Ectodermal cell (in vitro differentiated cells): ENCODE data around the gene PRDX3.
"Not testable (repeated sequence)": the region's sequence is repeated elsewhere in the genome, so short reads cannot be mapped to it uniquely, and the experiment has no call there.

ENCODE experiments used
- H3K27ac ChIP-seq: 2 replicates; pipeline ENCODE4 v1.7.0; 2013; ENCODE audit warnings: mild to moderate bottlenecking, low read depth, low read length; ENCODE audit not compliant: insufficient read depth, poor library complexity, severe bottlenecking
- H3K27me3 ChIP-seq: 2 replicates; pipeline ENCODE4 v1.7.0; 2013; ENCODE audit warnings: mild to moderate bottlenecking, low read length; ENCODE audit not compliant: insufficient read depth, control insufficient read depth, poor library complexity, severe bottlenecking
- H3K36me3 ChIP-seq: one replicate; pipeline ENCODE4 v1.7.0; 2013; ENCODE audit warnings: low read length; ENCODE audit not compliant: control insufficient read depth, insufficient read depth
- H3K4me1 ChIP-seq: one replicate; pipeline ENCODE4 v1.7.0; 2013; ENCODE audit warnings: low read length; ENCODE audit not compliant: control insufficient read depth, insufficient read depth
- H3K4me3 ChIP-seq: 2 replicates; pipeline ENCODE4 v1.7.0; 2013; ENCODE audit warnings: low read depth, low read length, control low read depth; ENCODE audit not compliant: insufficient read depth
- H3K9me3 ChIP-seq: 2 replicates; pipeline ENCODE4 v1.7.0; 2013; ENCODE audit warnings: mild to moderate bottlenecking, low read length, moderate library complexity; ENCODE audit not compliant: control insufficient read depth
- WGBS, 2 experiments: methylation state at CpG; one replicate each; pipeline ENCODE4 v1.1.7; 2013; ENCODE audit warnings: missing lambda C conversion rate in 2 of 2; 5-methylcytosine and 5-hydroxymethylcytosine counted together

The PRDX3 gene

GRCh38 chr10:119140603-119141245 lies 37.9 kb downstream of the PRDX3 start:
- no peak overlapping the region for H3K4me3 ChIP-seq
- no peak overlapping the region for H3K27ac ChIP-seq
- 93 to 96% methylated on average over 20 of the region's 21 CpGs for WGBS, 2 experiments

GRCh38 chr10:119139464-119140067 lies 39.0 kb downstream of the PRDX3 start:
- no peak overlapping the region for H3K4me3 ChIP-seq
- no peaks in the 10 kb centered on the region for H3K4me1 ChIP-seq
- H3K27ac ChIP-seq = no peak overlapping the region
- no peaks in the 10 kb centered on the region for H3K27me3 ChIP-seq
- no peaks in the 10 kb centered on the region for H3K36me3 ChIP-seq
- no peaks in the 10 kb centered on the region for H3K9me3 ChIP-seq
- WGBS, 2 experiments = 90% methylated on average over 13 of the region's 13 CpGs

More at GRCh38 chr10:119140603-119141245, 37.9 kb downstream of the PRDX3 start:
- H3K27me3 ChIP-seq = no peaks in the 10 kb centered on the region
- no peaks in the 10 kb centered on the region for H3K4me1 ChIP-seq
- no peaks in the 10 kb centered on the region for H3K36me3 ChIP-seq
- no peaks in the 10 kb centered on the region for H3K9me3 ChIP-seq

GRCh38 chr10:119138346-119139306 lies 40.0 kb downstream of the PRDX3 start:
- H3K9me3 ChIP-seq = no peaks in the 10 kb centered on the region
- no peak overlapping the region for H3K4me3 ChIP-seq
- no peak overlapping the region for H3K27ac ChIP-seq
- peaks cover 5% of the 10 kb centered on the region for H3K36me3 ChIP-seq
- WGBS, 2 experiments = 94 to 95% methylated on average over 16 of the region's 16 CpGs
- H3K4me1 ChIP-seq = no peaks in the 10 kb centered on the region
- no peaks in the 10 kb centered on the region for H3K27me3 ChIP-seq

GRCh38 chr10:119137878-119138277 lies 40.7 kb downstream of the PRDX3 start:
- WGBS, 2 experiments = 78 to 83% methylated on average over 8 of the region's 8 CpGs
- H3K27me3 ChIP-seq = not testable (repeated sequence)

DNA sequence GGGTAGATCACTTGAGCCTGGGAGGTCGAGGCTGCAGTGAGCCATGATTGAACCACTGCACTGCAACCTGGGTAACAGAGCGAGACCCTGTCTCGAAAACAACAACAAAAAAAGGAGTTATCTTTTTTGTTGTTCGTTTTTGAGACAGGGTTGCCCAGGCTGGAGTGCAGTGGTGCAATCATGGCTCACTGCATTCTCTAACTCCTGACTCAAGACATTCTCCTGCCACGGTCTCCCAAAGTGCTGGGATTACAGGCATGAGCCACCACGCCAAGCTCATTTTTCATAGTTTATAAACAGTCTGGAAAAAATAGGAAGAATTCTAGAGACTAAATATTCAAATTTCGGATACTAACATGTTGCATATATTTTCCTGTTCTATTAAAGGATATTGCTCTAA lies 42.5 kb downstream of the PRDX3 start:
- Histone ChIP-seq H3K36me3 (peaks cover 20% of the 10 kb centered on the region), H3K4me1 (no peaks in the 10 kb centered on the region), H3K27ac (no peak overlapping the region), H3K4me3 (no peak overlapping the region), H3K27me3 (no peaks in the 10 kb centered on the region), H3K9me3 (no peaks in the 10 kb centered on the region)
- WGBS, 2 experiments = 89 to 96% methylated on average over 6 to 7 of the region's 7 CpGs

More at GRCh38 chr10:119137878-119138277, 40.7 kb downstream of the PRDX3 start:
- not testable (repeated sequence) for H3K9me3 ChIP-seq, H3K4me1 ChIP-seq, H3K4me3 ChIP-seq, H3K27ac ChIP-seq
- peaks cover 12% of the 10 kb centered on the region for H3K36me3 ChIP-seq

DNA sequence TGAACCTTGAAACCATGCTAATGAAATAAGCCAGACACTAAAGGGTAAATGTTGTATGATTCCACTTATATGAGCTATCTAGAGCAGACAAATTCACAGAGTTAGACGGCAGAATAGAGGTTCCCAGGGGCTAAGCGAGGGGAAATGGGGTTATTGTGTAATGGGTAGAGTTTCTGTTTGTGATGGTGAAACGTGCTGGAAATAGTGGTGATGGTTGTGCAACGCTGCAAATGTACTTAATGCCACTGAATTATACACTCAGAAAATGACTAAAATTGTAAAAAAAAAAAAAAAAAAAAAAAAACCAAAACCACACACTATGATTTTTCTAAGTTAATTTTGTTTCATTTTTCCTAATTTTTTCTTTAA lies 43.1 kb downstream of the PRDX3 start:
- Histone ChIP-seq H3K27me3 (no peaks in the 10 kb centered on the region), H3K4me3 (no peak overlapping the region), H3K4me1 (no peaks in the 10 kb centered on the region), H3K36me3 (peaks cover 25% of the 10 kb centered on the region), H3K9me3 (no peaks in the 10 kb centered on the region), H3K27ac (no peak overlapping the region)
- WGBS, 2 experiments = 94 to 99% methylated on average over 3 of the region's 4 CpGs

- Histone ChIP-seq H3K27ac (no peak overlapping the region), H3K4me1 (no peaks in the 10 kb centered on the region), H3K9me3 (no peaks in the 10 kb centered on the region), H3K27me3 (no peaks in the 10 kb centered on the region), H3K4me3 (no peak overlapping the region), H3K36me3 (peaks cover 39% of the 10 kb centered on the region)
- WGBS, 2 experiments = 91 to 93% methylated on average over 8 of the region's 8 CpGs
Measured at GRCh38 chr10:119133949-119134348, 44.7 kb downstream of the PRDX3 start.

GRCh38 chr10:119132521-119133345 lies 45.9 kb downstream of the PRDX3 start:
- 94 to 96% methylated on average over 14 of the region's 14 CpGs for WGBS, 2 experiments
- H3K27me3 ChIP-seq = no peaks in the 10 kb centered on the region
- H3K4me3 ChIP-seq = no peak overlapping the region
- peaks cover 44% of the 10 kb centered on the region for H3K36me3 ChIP-seq
- H3K9me3 ChIP-seq = no peaks in the 10 kb centered on the region
- no peak overlapping the region for H3K27ac ChIP-seq
- no peaks in the 10 kb centered on the region for H3K4me1 ChIP-seq

DNA sequence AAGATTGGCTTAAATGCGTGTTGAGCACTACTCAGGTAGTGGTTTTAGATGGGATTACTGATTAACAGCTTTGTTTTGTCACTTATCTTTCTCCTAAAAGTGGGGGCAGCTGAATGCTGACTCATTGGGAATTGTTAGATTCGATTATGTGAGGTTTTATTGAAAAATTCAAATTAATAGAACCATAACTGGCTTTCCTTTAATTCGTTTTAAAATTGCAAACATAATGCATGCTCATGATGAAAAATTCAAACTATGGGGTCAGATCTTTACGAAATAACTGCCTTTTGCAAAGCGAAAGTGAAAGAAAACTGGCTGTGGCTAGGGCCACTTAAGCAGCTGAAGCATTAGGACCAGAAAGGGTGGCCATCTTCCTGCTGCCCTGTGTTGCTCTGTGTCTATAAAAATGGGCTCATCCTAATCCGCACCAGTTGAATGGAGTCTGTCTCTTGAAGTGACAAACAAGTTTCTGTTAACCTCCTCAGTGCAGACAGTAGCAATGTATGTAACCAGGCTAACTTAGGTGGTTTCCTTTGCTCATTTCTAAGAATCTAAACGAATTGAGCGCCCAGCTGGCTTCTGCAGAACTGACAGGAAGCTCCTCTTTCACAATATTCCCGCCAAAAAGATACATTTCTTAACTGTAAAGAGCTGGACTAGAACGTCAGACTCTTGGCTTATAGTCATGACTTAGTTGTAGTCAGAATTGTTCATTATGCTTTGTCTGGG lies 46.9 kb downstream of the PRDX3 start:
- H3K36me3 ChIP-seq = peaks cover 45% of the 10 kb centered on the region

More for the DNA sequence above, 46.9 kb downstream of the PRDX3 start:
- H3K27me3 ChIP-seq = no peaks in the 10 kb centered on the region
- no peaks in the 10 kb centered on the region for H3K9me3 ChIP-seq
- 97% methylated on average over 9 to 10 of the region's 10 CpGs for whole genome bisulfite sequencing, 2 experiments
- no peak overlapping the region for H3K4me3 ChIP-seq
- H3K27ac ChIP-seq = no peak overlapping the region
- H3K4me1 ChIP-seq = no peaks in the 10 kb centered on the region
